Body of pancreas (tissue), 4 donors: Measurements from ENCODE around the gene TUT7. TPM values are rescaled to one million over a fixed set of nuclear protein-coding genes. Genes with fewer than 3 reads are reported as not detected.
A peak's percentile ranks its signal among the peaks of the same experiment; 100 is the strongest.

Experiments
- ATAC-seq: fragments of 150-250 bp; one replicate; pipeline ENCODE4 v1.9.1; 2016
- DNase-seq, 4 donors: peaks; one replicate each; pipeline ENCODE4 v3.0.0-alpha.2; 2019
- H3K27ac ChIP-seq, 4 donors: fragments of 200-600 bp; sonication (generic); 1 replicate in 3 of 4; 2 replicates in 1 of 4; pipeline versions ENCODE4 v1.5.1 to v1.6.1; 2016 to 2019; ENCODE audit warnings: mild to moderate bottlenecking in 1 of 4, mixed read lengths in 1 of 4, moderate library complexity in 1 of 4
- H3K27me3 ChIP-seq, 2 donors: fragments of 200-600 bp; sonication (generic); one replicate each; pipeline ENCODE4 v1.6.0; 2016; ENCODE audit warnings: mild to moderate bottlenecking in 1 of 2
- H3K36me3 ChIP-seq, 2 donors: fragments of 200-600 bp; sonication (generic); replicated peaks in 1 of 2; 2 replicates each; pipeline ENCODE4 v1.5.1; 2016; ENCODE audit warnings: low read depth in 2 of 2; ENCODE audit not compliant: insufficient read depth in 1 of 2
- H3K4me1 ChIP-seq: fragments of 200-600 bp; sonication (generic); one replicate; pipeline ENCODE4 v1.6.0; 2016
- H3K4me3 ChIP-seq, 2 donors: fragments of 200-600 bp; sonication (generic); 1 replicate in 1 of 2; 2 replicates in 1 of 2; pipeline ENCODE4 v1.5.1; 2016 to 2019
- H3K9me3 ChIP-seq, 3 donors: fragments of 200-600 bp; sonication (generic); 1 replicate in 2 of 3; 2 replicates in 1 of 3; pipeline ENCODE4 v1.5.1; 2016
- CTCF ChIP-seq, 7 experiments: fragments of 450-650 bp in 4 of 7; fragments of 200-600 bp in 3 of 7; sonication (generic) in 3 of 7; IDR thresholded peaks; one replicate each; pipeline ENCODE4 v1.5.1; 2016 to 2019; ENCODE audit warnings: antibody characterized with exemption in 7 of 7
- POLR2A ChIP-seq, 3 donors: fragments of 450-650 bp; IDR thresholded peaks; one replicate each; pipeline ENCODE4 v1.6.1; 2016; ENCODE audit warnings: antibody characterized with exemption in 3 of 3, mild to moderate bottlenecking in 2 of 3
- WGBS, 2 donors: methylation state at CpG; one replicate each; pipeline ENCODE4 v1.1.5; 2017; 5-methylcytosine and 5-hydroxymethylcytosine counted together
- intact Hi-C: fragments of 100-400 bp; cut with DNase I; formaldehyde crosslinking; loops from one replicate; pipeline ENCODE4 v1.15.1; 2023
- total RNA-seq, 2 donors: library from RNA; depleted of rRNA; stranded (reverse); fragments of >200 nt; gene quantifications; one replicate each; pipeline ENCODE4 v1.1.0, GENCODE V29; 2016

The TUT7 gene
- total RNA-seq, 2 donors from 2014 or later = 24.4 to 60.3 TPM

- TF ChIP-seq CTCF (IDR thresholded peaks at IDR 0.05) (no peak), POLR2A (IDR thresholded peaks at IDR 0.05) (no peak)
- ATAC-seq (no peak), DNase-seq (no peak)
- Histone ChIP-seq H3K4me1 (peaks cover 66% of the 10 kb centered on the region), H3K9me3 (no peaks in the 10 kb centered on the region), H3K27ac (peak overlapping the region in 2 of 4 donors; percentile 28 to 51), H3K36me3 (peaks cover 0 to 5% of the 10 kb centered on the region in 2 donors), H3K27me3 (no peaks in the 10 kb centered on the region), H3K4me3 (no peak overlapping the region)
- 71 to 78% methylated on average over 12 of the region's 12 CpGs for WGBS, 2 donors
- intact Hi-C loops = no loop called here
Measured at GRCh38 chr9:86350006-86350760, 4.0 kb downstream of the TUT7 start.

- no peak overlapping the region for H3K4me3 ChIP-seq
- peak overlapping the region in 3 of 4 donors; percentile 7 to 51 (median 28) for H3K27ac ChIP-seq
Measured at GRCh38 chr9:86349271-86349670, 4.9 kb downstream of the TUT7 start.

GRCh38 chr9:86347991-86348390 is 6.2 kb downstream of the TUT7 start:
- DNase-seq = no peak

More at GRCh38 chr9:86349271-86349670, 4.9 kb downstream of the TUT7 start:
- WGBS, 2 donors = 34 to 35% methylated on average over 3 of the region's 3 CpGs
- no peaks in the 10 kb centered on the region for H3K9me3 ChIP-seq
- ATAC-seq (no peak), DNase-seq (no peak)
- intact Hi-C loops = no loop called here
- H3K36me3 ChIP-seq = peaks cover 0 to 11% of the 10 kb centered on the region in 2 donors
- no peaks in the 10 kb centered on the region for H3K27me3 ChIP-seq
- TF ChIP-seq POLR2A (IDR thresholded peaks at IDR 0.05) (no peak), CTCF (IDR thresholded peaks at IDR 0.05) (no peak)
- peaks cover 64% of the 10 kb centered on the region for H3K4me1 ChIP-seq

GRCh38 chr9:86344818-86345217 is 9.4 kb downstream of the TUT7 start:
- TF ChIP-seq POLR2A (IDR thresholded peaks at IDR 0.05) (no peak), CTCF (IDR thresholded peaks at IDR 0.05) (no peak)
- Histone ChIP-seq H3K27me3 (no peaks in the 10 kb centered on the region), H3K9me3 (no peaks in the 10 kb centered on the region), H3K4me1 (peaks cover 38% of the 10 kb centered on the region), H3K4me3 (no peak overlapping the region), H3K36me3 (peaks cover 0 to 19% of the 10 kb centered on the region in 2 donors), H3K27ac (no peak overlapping the region)
- DNase-seq = no peak
- ATAC-seq = no peak
- intact Hi-C loops = no loop called here
- WGBS, 2 donors = 56 to 67% methylated on average over 2 of the region's 2 CpGs

More at GRCh38 chr9:86347991-86348390, 6.2 kb downstream of the TUT7 start:
- no peaks in the 10 kb centered on the region for H3K9me3 ChIP-seq
- ATAC-seq = no peak
- peak overlapping the region in 1 of 4 donors; percentile 51 for H3K27ac ChIP-seq
- H3K4me1 ChIP-seq = peaks cover 63% of the 10 kb centered on the region
- 65 to 88% methylated on average over 2 of the region's 2 CpGs for WGBS, 2 donors
- TF ChIP-seq CTCF (IDR thresholded peaks at IDR 0.05) (no peak), POLR2A (IDR thresholded peaks at IDR 0.05) (no peak)
- intact Hi-C loops = no loop called here
- no peaks in the 10 kb centered on the region for H3K27me3 ChIP-seq
- no peak overlapping the region for H3K4me3 ChIP-seq
- H3K36me3 ChIP-seq = peaks cover 0 to 14% of the 10 kb centered on the region in 2 donors

- Histone ChIP-seq H3K27me3 (no peaks in the 10 kb centered on the region), H3K9me3 (no peaks in the 10 kb centered on the region), H3K4me3 (no peak overlapping the region), H3K36me3 (peaks cover 6 to 29% of the 10 kb centered on the region in 2 donors), H3K4me1 (peaks cover 15% of the 10 kb centered on the region), H3K27ac (peak overlapping the region in 1 of 4 donors; percentile 34)
- TF ChIP-seq POLR2A (IDR thresholded peaks at IDR 0.05) = no peak
- TF ChIP-seq CTCF (IDR thresholded peaks at IDR 0.05) = no peak
- intact Hi-C loops = no loop called here
- ATAC-seq (no peak), DNase-seq (no peak)
- 92 to 94% methylated on average over 3 of the region's 3 CpGs for WGBS, 2 donors
Measured at GRCh38 chr9:86342269-86342668, 11.9 kb downstream of the TUT7 start.
